ENCODE results near the gene MRO. TPM values are rescaled to one million over a fixed set of nuclear protein-coding genes. Genes with fewer than 3 reads are reported as not detected.

The MRO gene
- total and polyA plus RNA-seq, 2 of the 4 experiments (the other 2 are of a cell fraction): not detected

DNA sequence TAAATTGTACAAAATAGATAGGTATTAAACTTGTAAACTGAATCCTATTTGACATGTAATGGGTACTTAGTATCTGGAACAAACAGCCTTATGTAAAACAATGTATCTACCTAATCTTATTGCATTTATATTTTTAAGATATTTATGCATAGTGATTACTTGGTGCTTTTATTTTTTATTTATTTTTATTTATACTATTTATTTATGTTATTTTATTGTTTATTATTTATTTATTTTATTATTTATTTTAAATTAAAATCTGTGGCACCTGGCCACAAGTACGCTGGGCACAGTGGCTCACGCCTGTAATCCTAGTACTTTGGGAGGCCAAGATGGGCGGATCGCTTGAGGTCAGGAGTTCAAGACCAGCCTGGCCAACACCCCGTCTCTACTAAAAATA is 26.9 kb downstream of the MRO start:
- no peak overlapping the region for H4K91ac ChIP-seq (ENCODE audit: insufficient read depth, low read depth, low read length)
- H2BK120ac ChIP-seq (ENCODE audit: low read depth, low read length): no peak overlapping the region
- H3K4me1 ChIP-seq (ENCODE audit: control insufficient read depth, insufficient read depth, low read length): no peaks in the 10 kb centered on the region
- no peak overlapping the region for H3K18ac ChIP-seq (ENCODE audit: low read depth, low read length)
- no peak overlapping the region for H3K27ac ChIP-seq (ENCODE audit: insufficient read depth, low read length)
- no peak overlapping the region for H2BK5ac ChIP-seq (ENCODE audit: low read depth, low read length, poor library complexity, severe bottlenecking)
- POLR2A ChIA-PET (ENCODE audit: unreplicated experiment): no interaction called here
- WGBS, 2 experiments (ENCODE audit: extremely low coverage in 2 of 2, insufficient read length in 1 of 2): no CpG with 5 or more reads among the region's 5 CpGs
- no peak overlapping the region for H3K23ac ChIP-seq (ENCODE audit: low read depth, low read length)
- no peak for TF ChIP-seq BHLHE40 (IDR thresholded peaks at IDR 0.05; ENCODE audit: low read depth, low read length)
- TF ChIP-seq POLR2A (IDR thresholded peaks at IDR 0.05; ENCODE audit: low read depth, low read length): no peak
- no peak for TF ChIP-seq FOS (IDR thresholded peaks at IDR 0.05; ENCODE audit: low read depth, low read length)
- no peak for TF ChIP-seq MXI1 (IDR thresholded peaks at IDR 0.05; ENCODE audit: borderline replicate concordance, low read depth, low read length)
- no peak for TF ChIP-seq CHD1 (IDR thresholded peaks at IDR 0.05; ENCODE audit: low read depth, low read length)
- TF ChIP-seq, protein P1, sequence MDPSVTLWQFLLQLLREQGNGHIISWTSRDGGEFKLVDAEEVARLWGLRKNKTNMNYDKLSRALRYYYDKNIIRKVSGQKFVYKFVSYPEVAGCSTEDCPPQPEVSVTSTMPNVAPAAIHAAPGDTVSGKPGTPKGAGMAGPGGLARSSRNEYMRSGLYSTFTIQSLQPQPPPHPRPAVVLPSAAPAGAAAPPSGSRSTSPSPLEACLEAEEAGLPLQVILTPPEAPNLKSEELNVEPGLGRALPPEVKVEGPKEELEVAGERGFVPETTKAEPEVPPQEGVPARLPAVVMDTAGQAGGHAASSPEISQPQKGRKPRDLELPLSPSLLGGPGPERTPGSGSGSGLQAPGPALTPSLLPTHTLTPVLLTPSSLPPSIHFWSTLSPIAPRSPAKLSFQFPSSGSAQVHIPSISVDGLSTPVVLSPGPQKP (IDR thresholded peaks at IDR 0.05; ENCODE audit: borderline replicate concordance, low read depth, low read length): no peak
- TF ChIP-seq CEBPB (IDR thresholded peaks at IDR 0.05; ENCODE audit: low read depth, low read length): no peak
- TF ChIP-seq RAD21 (IDR thresholded peaks at IDR 0.05; ENCODE audit: low read length): no peak
- no peak for TF ChIP-seq RCOR1 (IDR thresholded peaks at IDR 0.05; ENCODE audit: insufficient replicate concordance, low read length)
- no peak for TF ChIP-seq MAFK (IDR thresholded peaks at IDR 0.05; ENCODE audit: low read depth, low read length)
- TF ChIP-seq SMC3 (IDR thresholded peaks at IDR 0.05; ENCODE audit: low read depth, low read length): no peak
- no peak for TF ChIP-seq NFE2L2 (IDR thresholded peaks at IDR 0.05; ENCODE audit: low read depth, low read length)
- TF ChIP-seq, protein P2, sequence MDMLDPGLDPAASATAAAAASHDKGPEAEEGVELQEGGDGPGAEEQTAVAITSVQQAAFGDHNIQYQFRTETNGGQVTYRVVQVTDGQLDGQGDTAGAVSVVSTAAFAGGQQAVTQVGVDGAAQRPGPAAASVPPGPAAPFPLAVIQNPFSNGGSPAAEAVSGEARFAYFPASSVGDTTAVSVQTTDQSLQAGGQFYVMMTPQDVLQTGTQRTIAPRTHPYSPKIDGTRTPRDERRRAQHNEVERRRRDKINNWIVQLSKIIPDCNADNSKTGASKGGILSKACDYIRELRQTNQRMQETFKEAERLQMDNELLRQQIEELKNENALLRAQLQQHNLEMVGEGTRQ (IDR thresholded peaks at IDR 0.05; ENCODE audit: low read depth, low read length): no peak
- TF ChIP-seq MAZ (IDR thresholded peaks at IDR 0.05; ENCODE audit: borderline replicate concordance, low read depth, low read length): no peak
- TF ChIP-seq, protein P3, sequence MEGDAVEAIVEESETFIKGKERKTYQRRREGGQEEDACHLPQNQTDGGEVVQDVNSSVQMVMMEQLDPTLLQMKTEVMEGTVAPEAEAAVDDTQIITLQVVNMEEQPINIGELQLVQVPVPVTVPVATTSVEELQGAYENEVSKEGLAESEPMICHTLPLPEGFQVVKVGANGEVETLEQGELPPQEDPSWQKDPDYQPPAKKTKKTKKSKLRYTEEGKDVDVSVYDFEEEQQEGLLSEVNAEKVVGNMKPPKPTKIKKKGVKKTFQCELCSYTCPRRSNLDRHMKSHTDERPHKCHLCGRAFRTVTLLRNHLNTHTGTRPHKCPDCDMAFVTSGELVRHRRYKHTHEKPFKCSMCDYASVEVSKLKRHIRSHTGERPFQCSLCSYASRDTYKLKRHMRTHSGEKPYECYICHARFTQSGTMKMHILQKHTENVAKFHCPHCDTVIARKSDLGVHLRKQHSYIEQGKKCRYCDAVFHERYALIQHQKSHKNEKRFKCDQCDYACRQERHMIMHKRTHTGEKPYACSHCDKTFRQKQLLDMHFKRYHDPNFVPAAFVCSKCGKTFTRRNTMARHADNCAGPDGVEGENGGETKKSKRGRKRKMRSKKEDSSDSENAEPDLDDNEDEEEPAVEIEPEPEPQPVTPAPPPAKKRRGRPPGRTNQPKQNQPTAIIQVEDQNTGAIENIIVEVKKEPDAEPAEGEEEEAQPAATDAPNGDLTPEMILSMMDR (conservative IDR thresholded peaks at IDR 0.05; ENCODE audit: low read depth, low read length): no peak
- no peak overlapping the region for H2AFZ ChIP-seq (replicated peaks; ENCODE audit: low read length, poor library complexity)
- no peaks in the 10 kb centered on the region for H3K79me1 ChIP-seq (ENCODE audit: low read depth in 1 of 2, low read length in 2 of 2)
- H3K9me3 ChIP-seq (ENCODE audit: control insufficient read depth, insufficient read depth, low read length): no peaks in the 10 kb centered on the region
- ATAC-seq (ENCODE audit: low read depth): no peak
- no peak overlapping the region for H4K8ac ChIP-seq (ENCODE audit: low read depth in 2 of 2, low read length in 2 of 2)
- H3K4ac ChIP-seq (ENCODE audit: low read depth, low read length): no peak overlapping the region
- no peak overlapping the region for H2AK9ac ChIP-seq (replicated peaks; ENCODE audit: low read depth, low read length, poor library complexity)
- CTCF ChIA-PET: no interaction called here
- no peak for DNase-seq
- no peak overlapping the region for H4K5ac ChIP-seq (ENCODE audit: low read depth, low read length)
- dilution Hi-C loops (cut with HindIII; ENCODE audit: low sequenced_read_pairs, unreplicated experiment) (no loop called here), in situ Hi-C loops (cut with MboI; ENCODE audit: low sequenced_read_pairs) (no loop called here), intact Hi-C loops (cut with micrococcal nuclease) (no loop called here)
- H2BK20ac ChIP-seq (ENCODE audit: low read depth, low read length): no peak overlapping the region
- H3K56ac ChIP-seq (ENCODE audit: extremely low read depth, insufficient read depth, low read length): no peak overlapping the region
- no peak overlapping the region for H2AK5ac ChIP-seq (ENCODE audit: low read depth, low read length)
- H3K9me1 ChIP-seq (ENCODE audit: insufficient read depth, low read length): no peaks in the 10 kb centered on the region
- no peaks in the 10 kb centered on the region for H3K36me3 ChIP-seq (ENCODE audit: control insufficient read depth, insufficient read depth, low read length)
- no peaks in the 10 kb centered on the region for H4K20me1 ChIP-seq (ENCODE audit: insufficient read depth, low read length)
- no peaks in the 10 kb centered on the region for H3K27me3 ChIP-seq (ENCODE audit: control insufficient read depth, insufficient read depth, low read length)
- no peak overlapping the region for H2BK15ac ChIP-seq (ENCODE audit: low read depth, low read length)
- H3K4me3 ChIP-seq (ENCODE audit: insufficient read depth, low read depth, low read length): no peak overlapping the region
- H3K14ac ChIP-seq (replicated peaks; ENCODE audit: low read depth, low read length): no peak overlapping the region
- no peak overlapping the region for H3K9ac ChIP-seq (ENCODE audit: low read depth, low read length)
- H3K4me2 ChIP-seq (ENCODE audit: low read depth, low read length): no peak overlapping the region
- BruUV-seq (replicated peaks): no TSS peak
